GM13977 (cell line): ENCODE results near the gene TAF5L.

Experiments
- DNase-seq: peaks from one replicate; pipeline ENCODE4 v3.0.0; 2012; ENCODE audit warnings: low spot score
- in situ Hi-C: fragments of 300-500 bp; cut with MboI; formaldehyde crosslinking; loops from one replicate; pipeline ENCODE4 v1.12.0; 2022; ENCODE audit warnings: low sequenced_read_pairs, low pct_unique_long_range_greater_than_20kb, mixed read lengths, inconsistent platforms; ENCODE audit not compliant: unreplicated experiment
- TF ChIP-seq, protein P1 (sequence below): IDR thresholded peaks from 2 replicates; pipeline ENCODE4 v1.5.1; 2012; ENCODE audit warnings: mild to moderate bottlenecking, control low read depth; ENCODE audit not compliant: insufficient read depth; ENCODE audit errors: extremely low read depth, missing control alignments

Gene TAF5L

DNA sequence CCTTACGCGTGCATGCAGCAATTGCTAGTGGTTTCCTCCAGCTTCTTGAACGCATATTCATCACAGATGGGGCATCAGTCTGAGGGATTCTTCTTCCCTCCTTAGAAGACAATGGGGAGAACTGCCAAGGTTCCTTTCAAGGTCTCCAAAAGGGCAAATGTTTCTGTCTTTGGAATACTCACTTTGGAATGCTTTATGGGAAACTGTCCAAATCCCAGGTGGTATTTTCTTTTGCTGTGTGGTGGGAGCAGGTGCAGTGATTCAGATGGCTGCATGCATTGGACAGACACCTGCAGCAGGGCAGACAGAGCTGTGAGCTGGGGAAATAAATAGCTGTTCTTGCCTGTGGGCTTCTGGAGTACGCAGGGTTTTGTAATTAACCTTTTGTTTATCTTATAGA is 40.7 kb upstream of the TAF5L start:
- TF ChIP-seq, protein P1, sequence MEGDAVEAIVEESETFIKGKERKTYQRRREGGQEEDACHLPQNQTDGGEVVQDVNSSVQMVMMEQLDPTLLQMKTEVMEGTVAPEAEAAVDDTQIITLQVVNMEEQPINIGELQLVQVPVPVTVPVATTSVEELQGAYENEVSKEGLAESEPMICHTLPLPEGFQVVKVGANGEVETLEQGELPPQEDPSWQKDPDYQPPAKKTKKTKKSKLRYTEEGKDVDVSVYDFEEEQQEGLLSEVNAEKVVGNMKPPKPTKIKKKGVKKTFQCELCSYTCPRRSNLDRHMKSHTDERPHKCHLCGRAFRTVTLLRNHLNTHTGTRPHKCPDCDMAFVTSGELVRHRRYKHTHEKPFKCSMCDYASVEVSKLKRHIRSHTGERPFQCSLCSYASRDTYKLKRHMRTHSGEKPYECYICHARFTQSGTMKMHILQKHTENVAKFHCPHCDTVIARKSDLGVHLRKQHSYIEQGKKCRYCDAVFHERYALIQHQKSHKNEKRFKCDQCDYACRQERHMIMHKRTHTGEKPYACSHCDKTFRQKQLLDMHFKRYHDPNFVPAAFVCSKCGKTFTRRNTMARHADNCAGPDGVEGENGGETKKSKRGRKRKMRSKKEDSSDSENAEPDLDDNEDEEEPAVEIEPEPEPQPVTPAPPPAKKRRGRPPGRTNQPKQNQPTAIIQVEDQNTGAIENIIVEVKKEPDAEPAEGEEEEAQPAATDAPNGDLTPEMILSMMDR, result no peak
- in situ Hi-C loops, result loop anchor here (25.0 kb wide), 1 partner anchor 646 kb away; no protein-coding TSS in a partner anchor
- DNase-seq, result no peak

DNA sequence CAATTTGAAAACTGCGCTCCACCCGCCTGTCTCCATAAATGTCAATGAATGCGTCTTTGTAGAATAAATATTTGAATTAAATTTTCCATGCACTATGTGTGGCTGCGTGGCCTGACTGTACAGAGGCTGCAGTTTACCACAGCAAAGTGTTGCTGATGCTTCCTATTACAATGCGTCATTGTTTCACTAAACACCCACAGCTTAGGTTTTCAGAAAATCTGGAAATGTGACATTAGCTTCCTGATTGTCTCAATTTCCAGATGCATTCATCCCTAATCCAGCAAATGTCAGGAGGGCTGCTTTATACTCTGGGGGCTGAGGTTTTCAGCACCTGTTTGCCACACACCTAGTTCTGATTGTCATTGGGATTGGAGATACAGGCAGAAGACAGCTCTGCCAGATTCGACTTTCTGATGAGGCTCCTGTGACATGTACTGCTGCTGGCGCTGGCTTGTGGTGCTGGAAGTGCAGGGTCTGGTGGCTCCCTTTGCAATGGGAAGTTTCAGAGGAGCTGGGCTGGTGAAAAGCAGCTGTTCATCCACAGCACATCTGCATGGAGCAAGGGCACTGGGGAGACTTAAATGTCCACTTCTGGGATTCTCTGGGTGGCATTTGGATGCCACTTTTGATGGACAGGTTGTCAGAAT is 40.1 kb upstream of the TAF5L start:
- in situ Hi-C loops, result loop anchor here (25.0 kb wide), 1 partner anchor 646 kb away; no protein-coding TSS in a partner anchor
- DNase-seq, result no peak
- TF ChIP-seq, protein P1, result no peak

DNA sequence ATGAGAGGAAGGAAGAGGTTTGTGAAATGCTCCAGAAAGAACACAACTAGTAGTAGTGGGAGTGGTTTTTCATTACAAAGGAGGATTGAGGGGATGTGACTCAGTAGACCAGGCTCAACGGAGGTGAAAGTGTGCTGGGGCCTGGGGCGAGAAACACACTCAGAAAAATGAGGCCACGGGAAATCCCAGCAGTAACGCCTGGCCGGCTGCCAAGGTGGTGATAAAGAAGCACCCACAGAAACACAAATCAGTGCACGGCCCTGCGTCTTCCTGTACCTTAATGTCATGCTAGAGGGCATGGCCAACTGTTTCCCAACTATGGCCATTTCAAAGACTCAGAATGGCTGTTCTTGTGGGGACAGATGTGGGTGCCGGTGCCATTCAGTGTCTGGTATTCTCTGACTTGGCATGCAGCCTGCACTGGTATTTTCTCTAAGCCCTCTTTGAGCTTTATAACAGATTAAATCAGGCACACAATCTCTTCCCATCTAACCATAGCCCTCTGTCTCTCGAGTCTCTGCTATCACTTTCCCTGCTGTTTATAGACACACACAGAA is 38.3 kb upstream of the TAF5L start:
- peak; percentile 61 for DNase-seq
- TF ChIP-seq, protein P1, result no peak
- in situ Hi-C loops, result loop anchor here (25.0 kb wide), 1 partner anchor 648 kb away; no protein-coding TSS in a partner anchor

DNA sequence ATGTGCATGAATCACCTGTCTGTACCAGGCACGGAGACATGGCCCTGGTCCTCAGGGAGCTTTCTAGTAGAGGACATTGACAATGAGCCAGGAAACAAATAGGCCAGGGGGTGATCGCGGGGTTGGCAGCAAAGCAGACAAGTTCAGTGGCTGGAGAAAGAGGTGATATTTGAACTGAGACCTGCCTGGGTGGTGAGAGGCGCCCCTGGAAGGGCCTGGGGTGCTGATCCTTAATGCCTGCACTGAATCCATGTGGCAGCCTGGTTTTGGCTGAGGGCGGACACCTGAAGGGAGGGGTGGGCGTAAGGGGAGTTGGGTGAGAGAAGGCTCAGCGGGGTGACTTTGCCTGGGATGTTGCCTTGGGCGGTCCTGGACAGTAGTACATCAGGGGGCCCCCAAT is 36.0 kb upstream of the TAF5L start:
- DNase-seq, result no peak
- in situ Hi-C loops, result loop anchor here (25.0 kb wide), 1 partner anchor 650 kb away; no protein-coding TSS in a partner anchor

DNA sequence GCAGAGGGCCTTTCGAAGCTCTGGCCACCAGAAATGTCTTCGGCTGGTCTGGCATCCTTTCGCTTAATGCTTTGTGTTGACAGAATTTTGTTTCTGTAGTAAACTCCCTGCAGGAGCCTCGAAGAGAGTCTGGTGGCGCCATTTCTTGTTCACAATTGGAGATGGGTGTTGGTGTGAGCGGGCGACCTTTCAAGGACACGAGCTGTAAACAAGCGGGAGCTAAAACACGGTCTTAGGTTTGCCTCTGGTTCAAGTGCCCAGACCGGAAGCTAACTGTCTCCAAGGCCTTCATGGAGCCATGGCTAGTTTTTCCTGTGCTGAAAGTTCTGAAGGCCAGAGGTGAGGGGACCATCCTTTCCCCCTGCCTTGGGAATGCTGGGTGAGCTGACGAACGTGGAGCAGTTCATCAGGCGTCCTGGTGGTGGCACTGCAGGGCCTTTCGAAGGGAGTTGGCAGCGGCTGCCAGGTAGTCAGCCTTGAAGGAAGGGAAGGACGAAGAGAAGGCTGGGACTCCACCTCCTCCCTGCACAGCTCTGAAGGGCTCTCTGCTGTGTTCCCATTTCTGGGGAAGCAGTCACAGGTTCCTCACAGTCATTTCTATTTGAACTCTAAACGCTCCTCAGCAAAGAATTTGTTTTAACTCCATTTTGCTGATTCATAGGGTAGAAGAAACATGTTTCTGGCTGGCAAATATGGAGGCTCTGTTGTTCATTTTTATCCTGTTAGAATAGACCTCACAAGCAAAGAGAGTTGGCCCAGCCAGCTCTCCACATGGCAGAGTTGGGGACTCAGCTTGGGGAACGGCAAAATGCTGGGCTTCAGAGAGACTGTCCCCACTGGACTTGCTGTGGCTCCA is 35.3 kb upstream of the TAF5L start:
- peak; percentile 77 for DNase-seq
- in situ Hi-C loops, result loop anchor here (25.0 kb wide), 1 partner anchor 651 kb away; no protein-coding TSS in a partner anchor
- TF ChIP-seq, protein P1, result peak; percentile 94

More for the DNA sequence above, 36.0 kb upstream of the TAF5L start:
- TF ChIP-seq, protein P1, result no peak

DNA sequence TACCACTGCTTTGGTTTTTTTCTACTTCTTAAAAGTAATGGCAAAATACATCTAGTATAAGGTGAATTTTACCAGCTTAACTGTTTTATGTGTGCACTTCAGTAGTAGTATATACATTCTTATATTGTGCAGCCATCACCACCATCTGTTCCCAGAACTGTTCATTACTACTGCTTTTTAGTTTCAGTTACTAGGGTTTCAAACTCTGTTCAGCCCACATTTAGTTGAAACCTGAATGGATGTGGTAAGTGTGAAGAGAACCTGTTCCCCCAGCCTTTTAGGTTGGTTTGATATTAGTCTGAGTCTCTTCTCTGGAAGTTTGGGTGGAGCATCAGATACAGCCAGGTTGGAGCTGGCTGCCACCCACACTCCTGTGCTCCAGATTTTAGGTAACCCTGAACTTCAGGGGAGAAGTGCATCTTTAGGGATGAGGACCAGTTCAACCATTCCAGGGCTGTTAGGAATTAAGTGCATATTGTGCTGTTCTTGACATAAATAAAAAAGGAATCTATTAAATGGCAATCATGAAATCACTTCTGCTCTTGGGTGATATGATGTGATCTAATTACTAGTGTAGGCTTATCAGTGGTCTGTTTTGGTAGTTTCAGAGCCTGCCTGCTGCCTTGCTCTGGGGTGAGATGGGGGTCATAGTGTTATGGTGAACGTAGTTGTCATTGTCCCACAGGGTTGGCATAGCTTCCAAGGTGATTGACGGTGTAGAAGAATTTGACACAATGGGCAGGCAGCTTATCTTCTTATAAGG is 32.3 kb upstream of the TAF5L start:
- TF ChIP-seq, protein P1, result no peak
- DNase-seq, result no peak
- in situ Hi-C loops, result loop anchor here (25.0 kb wide), 1 partner anchor 654 kb away; no protein-coding TSS in a partner anchor
